HepG2 (cell line): ENCODE results near the gene HAT1. TPM values are rescaled to one million over a fixed set of nuclear protein-coding genes. Genes with fewer than 3 reads are reported as not detected.

Experiments
- FOXK1 ChIP-seq: sonication (generic); formaldehyde crosslinking; IDR thresholded peaks from 2 replicates; pipeline ENCODE4 v1.4.0; 2020; ENCODE audit warnings: low read depth, missing genetic modification reagents, borderline replicate concordance
- GFI1 ChIP-seq: sonication (generic); formaldehyde crosslinking; IDR thresholded peaks from 2 replicates; pipeline ENCODE4 v1.5.0; 2020; ENCODE audit warnings: missing genetic modification reagents, mild to moderate bottlenecking, borderline replicate concordance
- HOXA5 ChIP-seq: sonication (generic); formaldehyde crosslinking; IDR thresholded peaks from 2 replicates; pipeline ENCODE4 v1.4.0; 2020; ENCODE audit warnings: missing genetic modification reagents
- KMT2B ChIP-seq: IDR thresholded peaks from 2 replicates; pipeline ENCODE4 v1.6.1; 2016; ENCODE audit warnings: missing genetic modification reagents, missing compliant biosample characterization
- MTA1 ChIP-seq: sonication (generic); formaldehyde crosslinking; IDR thresholded peaks from 2 replicates; pipeline ENCODE4 v1.4.0; 2020; ENCODE audit warnings: missing genetic modification reagents, mild to moderate bottlenecking, borderline replicate concordance
- REL ChIP-seq: sonication (generic); formaldehyde crosslinking; conservative IDR thresholded peaks from 2 replicates; pipeline ENCODE4 v1.8.0; 2022; ENCODE audit warnings: mild to moderate bottlenecking, missing genetic modification reagents, moderate library complexity
- SALL1 ChIP-seq: sonication (generic); formaldehyde crosslinking; IDR thresholded peaks from 2 replicates; pipeline ENCODE4 v1.8.0; 2022; ENCODE audit warnings: mild to moderate bottlenecking, missing genetic modification reagents
- ZFP1 ChIP-seq: IDR thresholded peaks from 2 replicates; pipeline ENCODE4 v1.6.1; 2016
- ZFP82 ChIP-seq: sonication (generic); formaldehyde crosslinking; IDR thresholded peaks from 2 replicates; pipeline ENCODE4 v1.5.1; 2020; ENCODE audit warnings: mild to moderate bottlenecking, missing genetic modification reagents, borderline replicate concordance
- ZFY ChIP-seq: sonication (generic); formaldehyde crosslinking; IDR thresholded peaks from 2 replicates; pipeline ENCODE4 v1.4.0; 2020; ENCODE audit warnings: missing genetic modification reagents
- ZNF124 ChIP-seq: sonication (generic); formaldehyde crosslinking; IDR thresholded peaks from 2 replicates; pipeline ENCODE4 v1.4.0; 2020; ENCODE audit warnings: missing genetic modification reagents
- ZNF225 ChIP-seq: sonication (generic); formaldehyde crosslinking; IDR thresholded peaks from 2 replicates; pipeline ENCODE4 v1.4.0; 2020; ENCODE audit warnings: mild to moderate bottlenecking, missing genetic modification reagents
- ZNF780A ChIP-seq: sonication (generic); formaldehyde crosslinking; IDR thresholded peaks from 2 replicates; pipeline ENCODE4 v1.8.0; 2022; ENCODE audit warnings: mild to moderate bottlenecking, missing genetic modification reagents, moderate library complexity
- ZNF816 ChIP-seq: sonication (generic); formaldehyde crosslinking; IDR thresholded peaks from 2 replicates; pipeline ENCODE4 v1.8.0; 2022; ENCODE audit warnings: missing genetic modification reagents, mild to moderate bottlenecking, borderline replicate concordance
- ZNF891 ChIP-seq: sonication (generic); formaldehyde crosslinking; IDR thresholded peaks from 2 replicates; pipeline ENCODE4 v1.5.0; 2020; ENCODE audit warnings: mild to moderate bottlenecking, missing genetic modification reagents
- polyA plus RNA-seq, 8 experiments: library from polyadenylated mRNA; depleted of rRNA in 3 of 8; stranded (reverse) in 7 of 8; unstranded in 1 of 8; fragments of >200 nt; fragmentation: Illumina TruSeq in 4 of 8; extraction: Trizol in 4 of 8; gene quantifications; 2 replicates each; pipeline versions ENCODE4 v1.2.1 to v1.2.3, GENCODE V29; 2011 to 2016; ENCODE audit warnings: low read depth in 4 of 8, missing spikeins in 1 of 8, mixed read lengths in 1 of 8; ENCODE audit not compliant: insufficient read depth in 1 of 8
- total RNA-seq, 5 experiments: library from RNA; depleted of rRNA; stranded (reverse); fragments of >200 nt; fragmentation: Illumina TruSeq; extraction: Trizol; gene quantifications; 2 replicates each; pipeline ENCODE4 v1.2.3, GENCODE V29; 2016; ENCODE audit warnings: low read depth in 1 of 5
- TF ChIP-seq, protein P1 (sequence below): sonication (generic); formaldehyde crosslinking; conservative IDR thresholded peaks from 2 replicates; pipeline ENCODE4 v1.4.0; 2020; ENCODE audit warnings: missing genetic modification reagents
- TF ChIP-seq, protein P2 (sequence below): sonication (generic); formaldehyde crosslinking; IDR thresholded peaks from 2 replicates; pipeline ENCODE4 v1.8.1; 2023; ENCODE audit warnings: mild to moderate bottlenecking, missing genetic modification reagents
- TF ChIP-seq, protein P3 (sequence below): sonication (generic); formaldehyde crosslinking; IDR thresholded peaks from 2 replicates; pipeline ENCODE4 v1.9.0; 2022; ENCODE audit warnings: missing genetic modification reagents, mild to moderate bottlenecking, borderline replicate concordance
- TF ChIP-seq, protein P4 (sequence below): sonication (generic); formaldehyde crosslinking; IDR thresholded peaks from 2 replicates; pipeline ENCODE4 v1.5.0; 2020; ENCODE audit warnings: mild to moderate bottlenecking, missing genetic modification reagents, borderline replicate concordance
- TF ChIP-seq, protein P5 (sequence below): sonication (generic); formaldehyde crosslinking; IDR thresholded peaks from 2 replicates; pipeline ENCODE4 v1.8.0; 2022; ENCODE audit warnings: low read depth, missing genetic modification reagents

Gene HAT1
- total and polyA plus RNA-seq, 2 of the 13 experiments (the other 11 are each of a cell fraction or from before 2014, with no cell fraction given) = 45.4 to 119 TPM

DNA sequence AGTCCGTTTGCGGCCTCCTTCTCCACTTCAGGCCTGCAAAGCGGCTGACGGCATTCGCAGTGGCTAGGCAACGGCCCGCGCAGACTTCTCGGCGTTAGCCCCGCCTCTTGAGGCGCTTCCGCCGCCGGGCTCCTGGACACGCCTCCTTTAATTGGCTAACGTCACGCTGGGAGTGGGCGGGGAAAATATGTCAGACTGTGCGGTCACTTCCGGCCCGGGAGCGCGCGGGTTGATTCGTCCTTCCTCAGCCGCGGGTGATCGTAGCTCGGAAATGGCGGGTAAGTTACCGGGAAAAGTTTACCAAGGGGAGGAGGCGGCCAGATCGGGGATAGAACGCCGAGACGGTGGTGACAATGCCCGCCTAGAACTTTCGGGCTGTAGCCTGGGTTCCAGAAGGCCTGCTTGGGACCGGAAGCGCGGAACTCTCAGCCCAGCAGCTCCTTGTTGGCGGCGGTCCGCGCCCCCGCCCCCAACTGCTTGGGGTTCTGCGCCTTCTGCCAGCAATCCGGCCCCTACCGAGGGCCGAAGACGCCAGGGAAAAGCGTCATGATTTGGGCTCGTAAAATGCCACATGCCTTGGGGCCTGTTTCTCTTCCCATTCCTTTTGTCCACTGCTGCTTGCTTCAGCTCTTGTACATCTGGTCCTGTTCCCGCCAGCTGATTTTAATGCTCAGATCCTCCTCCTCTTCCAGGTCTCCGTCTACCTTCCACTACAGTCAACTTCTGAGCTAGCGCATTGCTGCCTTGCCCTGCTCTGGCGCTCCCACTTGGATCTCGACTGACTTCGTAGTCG, at the start of gene HAT1 (continued):
- TF ChIP-seq ZFY (peak; percentile 99), ZNF225 (CRISPR knock-in tag) (0 out of 2 replicates have a peak, but pooled peaks have one; percentile 63), SALL1 (CRISPR knock-in tag) (peak; percentile 65), ZNF124 (CRISPR knock-in tag) (0 out of 2 replicates have a peak, but pooled peaks have one; percentile 80), MTA1 (CRISPR knock-in tag) (peak; percentile 31; the same call in 1 of the 2 replicates), ZNF891 (no peak; the same call in 1 of the 2 replicates), ZFP82 (CRISPR knock-in tag) (peak; percentile 12; the same call in 1 of the 2 replicates), HOXA5 (CRISPR knock-in tag) (peak; percentile 45), FOXK1 (peak; percentile 81; the same call in 1 of the 2 replicates), ZFP1 (CRISPR knock-in tag) (0 out of 2 replicates have a peak, but pooled peaks have one; percentile 60), ZNF816 (CRISPR knock-in tag) (peak; percentile 7; the same call in 1 of the 2 replicates), KMT2B (CRISPR knock-in tag) (peak; percentile 93), REL (CRISPR knock-in tag) (peak; percentile 77; the same call in 1 of the 2 replicates), ZNF780A (CRISPR knock-in tag) (no peak), GFI1 (CRISPR knock-in tag) (peak; percentile 77)
- TF ChIP-seq, protein P1, sequence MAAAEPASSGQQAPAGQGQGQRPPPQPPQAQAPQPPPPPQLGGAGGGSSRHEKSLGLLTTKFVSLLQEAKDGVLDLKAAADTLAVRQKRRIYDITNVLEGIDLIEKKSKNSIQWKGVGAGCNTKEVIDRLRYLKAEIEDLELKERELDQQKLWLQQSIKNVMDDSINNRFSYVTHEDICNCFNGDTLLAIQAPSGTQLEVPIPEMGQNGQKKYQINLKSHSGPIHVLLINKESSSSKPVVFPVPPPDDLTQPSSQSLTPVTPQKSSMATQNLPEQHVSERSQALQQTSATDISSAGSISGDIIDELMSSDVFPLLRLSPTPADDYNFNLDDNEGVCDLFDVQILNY (CRISPR knock-in tag) = peak; percentile 78
- TF ChIP-seq, protein P2, sequence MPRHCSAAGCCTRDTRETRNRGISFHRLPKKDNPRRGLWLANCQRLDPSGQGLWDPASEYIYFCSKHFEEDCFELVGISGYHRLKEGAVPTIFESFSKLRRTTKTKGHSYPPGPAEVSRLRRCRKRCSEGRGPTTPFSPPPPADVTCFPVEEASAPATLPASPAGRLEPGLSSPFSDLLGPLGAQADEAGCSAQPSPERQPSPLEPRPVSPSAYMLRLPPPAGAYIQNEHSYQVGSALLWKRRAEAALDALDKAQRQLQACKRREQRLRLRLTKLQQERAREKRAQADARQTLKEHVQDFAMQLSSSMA = peak; percentile 63; the same call in 1 of the 2 replicates
- TF ChIP-seq, protein P3, sequence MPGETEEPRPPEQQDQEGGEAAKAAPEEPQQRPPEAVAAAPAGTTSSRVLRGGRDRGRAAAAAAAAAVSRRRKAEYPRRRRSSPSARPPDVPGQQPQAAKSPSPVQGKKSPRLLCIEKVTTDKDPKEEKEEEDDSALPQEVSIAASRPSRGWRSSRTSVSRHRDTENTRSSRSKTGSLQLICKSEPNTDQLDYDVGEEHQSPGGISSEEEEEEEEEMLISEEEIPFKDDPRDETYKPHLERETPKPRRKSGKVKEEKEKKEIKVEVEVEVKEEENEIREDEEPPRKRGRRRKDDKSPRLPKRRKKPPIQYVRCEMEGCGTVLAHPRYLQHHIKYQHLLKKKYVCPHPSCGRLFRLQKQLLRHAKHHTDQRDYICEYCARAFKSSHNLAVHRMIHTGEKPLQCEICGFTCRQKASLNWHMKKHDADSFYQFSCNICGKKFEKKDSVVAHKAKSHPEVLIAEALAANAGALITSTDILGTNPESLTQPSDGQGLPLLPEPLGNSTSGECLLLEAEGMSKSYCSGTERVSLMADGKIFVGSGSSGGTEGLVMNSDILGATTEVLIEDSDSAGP = peak; percentile 96
- TF ChIP-seq, protein P4, sequence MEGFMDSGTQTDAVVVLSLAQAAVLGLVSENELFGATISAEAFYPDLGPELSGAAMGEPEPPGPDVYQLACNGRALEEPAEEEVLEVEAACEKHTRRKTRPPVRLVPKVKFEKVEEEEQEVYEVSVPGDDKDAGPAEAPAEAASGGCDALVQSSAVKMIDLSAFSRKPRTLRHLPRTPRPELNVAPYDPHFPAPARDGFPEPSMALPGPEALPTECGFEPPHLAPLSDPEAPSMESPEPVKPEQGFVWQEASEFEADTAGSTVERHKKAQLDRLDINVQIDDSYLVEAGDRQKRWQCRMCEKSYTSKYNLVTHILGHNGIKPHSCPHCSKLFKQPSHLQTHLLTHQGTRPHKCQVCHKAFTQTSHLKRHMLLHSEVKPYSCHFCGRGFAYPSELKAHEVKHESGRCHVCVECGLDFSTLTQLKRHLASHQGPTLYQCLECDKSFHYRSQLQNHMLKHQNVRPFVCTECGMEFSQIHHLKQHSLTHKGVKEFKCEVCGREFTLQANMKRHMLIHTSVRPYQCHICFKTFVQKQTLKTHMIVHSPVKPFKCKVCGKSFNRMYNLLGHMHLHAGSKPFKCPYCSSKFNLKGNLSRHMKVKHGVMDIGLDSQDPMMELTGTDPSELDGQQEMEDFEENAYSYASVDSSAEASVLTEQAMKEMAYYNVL (CRISPR knock-in tag) = no peak
- TF ChIP-seq, protein P5, sequence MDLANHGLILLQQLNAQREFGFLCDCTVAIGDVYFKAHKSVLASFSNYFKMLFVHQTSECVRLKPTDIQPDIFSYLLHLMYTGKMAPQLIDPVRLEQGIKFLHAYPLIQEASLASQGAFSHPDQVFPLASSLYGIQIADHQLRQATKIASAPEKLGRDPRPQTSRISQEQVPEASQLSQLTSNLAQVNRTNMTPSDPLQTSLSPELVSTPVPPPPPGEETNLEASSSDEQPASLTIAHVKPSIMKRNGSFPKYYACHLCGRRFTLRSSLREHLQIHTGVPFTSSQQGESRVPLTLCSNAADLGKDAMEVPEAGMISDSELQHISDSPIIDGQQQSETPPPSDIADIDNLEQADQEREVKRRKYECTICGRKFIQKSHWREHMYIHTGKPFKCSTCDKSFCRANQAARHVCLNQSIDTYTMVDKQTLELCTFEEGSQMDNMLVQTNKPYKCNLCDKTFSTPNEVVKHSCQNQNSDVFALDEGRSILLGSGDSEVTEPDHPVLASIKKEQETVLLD = no peak; the same call in 1 of the 2 replicates
